GM18526 (cell line): Measurements from ENCODE around the gene ZDHHC8.

Source experiments
- POLR2A ChIP-seq: IDR thresholded peaks from 3 replicates; pipeline ENCODE4 v1.6.1; 2011; ENCODE audit not compliant: insufficient read length; ENCODE audit errors: extremely low read depth

The ZDHHC8 gene

DNA sequence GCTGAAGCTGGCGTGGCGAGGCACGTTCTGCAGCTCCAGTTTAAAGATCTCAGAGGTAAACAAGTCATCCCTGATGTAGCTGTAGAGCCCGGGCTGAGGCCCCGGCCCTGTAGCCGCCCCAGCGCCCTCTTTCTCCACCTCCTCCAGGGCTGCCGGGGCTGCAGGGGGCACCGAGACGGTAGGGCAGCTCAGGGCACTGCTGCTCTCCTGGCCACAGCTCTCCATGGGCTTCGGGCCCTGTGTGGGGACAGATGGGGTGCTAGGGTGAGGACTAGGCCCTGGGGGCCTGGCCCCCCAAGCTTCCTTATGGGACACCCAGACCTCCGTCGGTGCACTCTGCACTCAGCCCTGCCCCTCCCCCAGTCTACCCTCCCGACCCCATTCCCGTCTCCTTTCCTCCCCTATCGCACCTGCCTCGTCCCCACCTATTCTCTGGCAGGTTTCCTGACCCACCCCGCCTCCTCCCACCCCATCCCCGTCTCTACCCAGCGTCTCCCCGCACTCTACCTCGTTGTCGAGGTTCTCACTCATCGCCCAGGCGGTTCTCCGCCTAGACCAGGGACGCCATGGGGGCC, 15.1 kb upstream of the ZDHHC8 start:
- TF ChIP-seq POLR2A, result no peak

- TF ChIP-seq POLR2A, result peak; percentile 42
Measured at GRCh38 chr22:20116951-20117632, 14.5 kb upstream of the ZDHHC8 start, which contains the start of gene TRMT2A. TRMT2A (minus strand) TSS chr22:20117226; CDS start chr22:20116906, 320 bp downstream.

GRCh38 chr22:20117633-20118299, 13.8 kb upstream of the ZDHHC8 start:
- TF ChIP-seq POLR2A, result no peak

GRCh38 chr22:20118300-20119020, 13.1 kb upstream of the ZDHHC8 start:
- no peak for TF ChIP-seq POLR2A

- TF ChIP-seq POLR2A, result no peak
Measured at GRCh38 chr22:20121856-20122415, 9.7 kb upstream of the ZDHHC8 start.

DNA sequence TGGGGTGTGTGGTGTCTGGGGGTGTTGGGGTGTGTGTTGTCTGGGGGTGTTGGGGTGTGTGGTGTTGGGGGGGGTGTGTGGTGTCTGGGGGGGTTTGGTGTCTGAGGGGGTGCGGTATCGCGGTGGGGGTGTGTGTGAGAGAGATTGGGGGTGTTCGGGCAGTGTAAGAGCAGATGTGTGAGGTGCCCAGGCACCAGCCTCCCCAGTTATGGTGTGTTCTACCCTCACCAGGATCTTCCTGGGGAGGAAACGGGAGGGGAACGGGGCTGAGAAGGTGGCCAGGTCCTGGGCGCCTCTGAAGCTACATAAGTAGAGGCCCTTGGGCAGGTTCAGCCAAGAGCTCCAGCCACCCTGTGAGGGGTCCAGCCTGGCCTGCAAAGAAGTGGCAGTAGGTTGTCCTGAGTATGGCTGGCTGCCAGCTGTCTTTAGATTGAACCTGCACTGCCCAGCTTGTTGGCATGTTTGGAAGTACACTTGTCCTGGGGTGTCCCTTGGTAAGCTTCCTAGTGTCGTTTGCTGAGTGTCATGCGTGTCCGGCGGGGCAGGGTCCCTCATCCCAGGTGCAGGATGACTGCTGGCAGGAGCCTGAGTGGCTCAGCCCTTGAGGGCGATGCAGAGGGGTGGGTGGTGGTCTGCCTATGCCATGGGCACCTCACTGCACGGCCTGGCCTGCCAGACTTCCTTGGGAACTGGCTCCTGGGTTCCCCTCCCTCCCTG, 8.1 kb upstream of the ZDHHC8 start:
- no peak for TF ChIP-seq POLR2A

DNA sequence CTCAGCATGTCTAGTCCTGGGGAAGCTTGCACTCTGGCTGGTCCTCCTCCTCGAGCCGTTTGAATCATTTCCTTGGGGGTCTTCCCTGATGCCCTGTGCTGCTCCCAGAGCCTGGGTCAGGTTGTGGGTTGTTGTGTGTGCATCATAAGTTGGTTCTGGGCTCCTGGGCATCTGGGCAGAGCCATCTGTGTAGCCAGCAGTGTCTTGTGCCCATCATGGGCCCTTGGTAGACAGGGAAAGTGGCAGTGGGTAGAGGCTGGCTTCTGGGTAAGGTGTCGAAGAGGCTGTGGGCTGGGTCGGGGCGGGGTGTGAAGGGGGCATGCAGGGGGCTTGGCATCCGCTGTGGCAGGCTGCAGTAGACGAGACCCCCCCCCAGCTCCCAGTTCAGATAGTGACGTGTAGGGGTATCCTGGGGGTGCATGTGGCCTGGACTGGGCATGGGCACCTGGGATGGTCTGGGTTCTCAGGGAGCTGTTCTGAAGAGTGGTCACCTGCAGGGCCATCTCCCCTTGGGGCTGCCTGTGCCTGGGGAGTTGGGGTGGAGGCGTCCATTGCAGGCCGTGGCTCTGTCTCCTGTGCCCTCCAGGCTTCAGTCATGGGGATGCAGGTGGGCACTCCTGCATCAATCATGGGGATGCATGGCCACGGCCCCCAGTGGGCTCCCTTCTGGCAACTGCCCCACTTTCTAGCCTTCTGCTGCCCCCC, 7.4 kb upstream of the ZDHHC8 start:
- no peak for TF ChIP-seq POLR2A

DNA sequence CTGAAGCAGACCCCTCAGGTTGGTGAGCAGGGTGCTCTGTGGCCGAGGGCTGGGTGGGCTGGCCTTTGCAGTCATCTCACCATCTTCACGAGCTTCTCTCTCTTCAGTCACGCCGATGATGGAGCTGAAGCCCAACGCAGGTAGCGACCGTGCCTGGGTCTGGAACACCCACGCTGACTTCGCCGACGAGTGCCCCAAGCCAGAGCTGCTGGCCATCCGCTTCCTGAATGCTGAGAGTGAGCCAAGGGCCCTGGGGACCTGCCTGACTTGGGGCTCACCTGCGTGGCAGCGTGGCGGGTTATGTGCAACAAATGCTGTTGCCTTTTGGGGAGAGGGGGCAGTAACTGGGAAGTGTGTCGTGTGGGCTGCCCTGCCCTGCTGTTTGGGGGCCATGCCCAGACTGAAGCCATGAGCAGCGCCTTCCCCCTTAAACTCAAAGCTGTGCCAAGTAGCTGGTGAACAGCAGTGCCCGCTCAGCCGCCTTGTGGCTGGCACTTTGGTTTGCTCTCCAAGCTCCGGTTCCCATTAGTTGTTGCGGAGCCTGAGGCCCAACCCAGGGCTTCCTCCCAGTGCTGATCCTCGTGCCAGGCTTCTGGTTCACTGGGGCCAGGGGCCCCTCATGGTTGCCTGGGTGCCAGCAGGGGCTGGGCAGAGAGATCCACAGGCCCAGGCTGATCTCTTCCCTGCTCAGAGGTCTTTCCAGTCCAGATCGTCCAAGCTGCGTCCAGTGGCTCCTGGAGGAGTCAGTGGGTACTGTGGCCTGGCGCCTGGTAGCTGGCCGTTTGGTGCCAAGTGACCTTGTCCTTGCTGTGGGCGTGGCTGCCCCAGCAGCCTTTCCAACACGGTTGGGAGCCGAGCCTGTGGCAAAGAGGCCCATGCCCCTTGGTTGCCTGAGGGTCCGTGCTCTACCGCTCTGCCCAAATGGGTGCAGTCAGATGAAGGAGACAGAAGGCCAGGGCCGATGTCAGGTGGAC, 6.1 kb upstream of the ZDHHC8 start:
- TF ChIP-seq POLR2A, result no peak

DNA sequence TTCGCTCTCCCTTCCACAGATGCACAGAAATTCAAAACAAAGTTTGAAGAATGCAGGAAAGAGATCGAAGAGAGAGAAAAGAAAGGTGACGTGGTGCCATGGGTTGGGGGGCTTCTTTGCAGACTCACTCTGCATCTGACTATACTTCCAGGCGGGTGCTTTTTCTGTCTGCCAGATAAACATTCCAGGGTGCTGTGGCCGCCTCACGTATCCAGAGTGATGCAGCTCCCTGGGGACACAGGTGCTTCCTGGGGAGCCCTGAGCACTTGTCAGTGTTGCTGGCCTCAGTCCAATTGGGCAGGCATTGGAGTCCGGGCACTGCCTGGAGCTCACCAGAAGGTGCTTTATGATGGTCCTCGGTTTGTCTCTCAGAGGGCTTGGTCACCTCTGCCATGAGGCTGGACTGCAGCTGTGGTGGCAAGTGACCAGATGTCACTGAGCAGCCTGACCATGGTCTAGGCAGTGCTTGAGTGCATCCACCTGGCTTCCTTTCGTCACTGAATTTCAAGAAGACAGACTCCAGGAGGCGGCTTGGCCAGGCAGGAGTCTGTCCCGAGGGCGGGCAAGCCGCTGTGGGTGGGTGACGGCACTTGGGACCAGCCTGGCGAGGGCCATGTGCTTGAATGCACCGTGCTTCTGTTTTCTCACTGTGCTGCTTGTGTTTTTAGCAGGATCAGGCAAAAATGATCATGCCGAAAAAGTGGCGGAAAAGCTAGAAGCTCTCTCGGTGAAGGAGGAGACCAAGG, 5.1 kb upstream of the ZDHHC8 start:
- no peak for TF ChIP-seq POLR2A

DNA sequence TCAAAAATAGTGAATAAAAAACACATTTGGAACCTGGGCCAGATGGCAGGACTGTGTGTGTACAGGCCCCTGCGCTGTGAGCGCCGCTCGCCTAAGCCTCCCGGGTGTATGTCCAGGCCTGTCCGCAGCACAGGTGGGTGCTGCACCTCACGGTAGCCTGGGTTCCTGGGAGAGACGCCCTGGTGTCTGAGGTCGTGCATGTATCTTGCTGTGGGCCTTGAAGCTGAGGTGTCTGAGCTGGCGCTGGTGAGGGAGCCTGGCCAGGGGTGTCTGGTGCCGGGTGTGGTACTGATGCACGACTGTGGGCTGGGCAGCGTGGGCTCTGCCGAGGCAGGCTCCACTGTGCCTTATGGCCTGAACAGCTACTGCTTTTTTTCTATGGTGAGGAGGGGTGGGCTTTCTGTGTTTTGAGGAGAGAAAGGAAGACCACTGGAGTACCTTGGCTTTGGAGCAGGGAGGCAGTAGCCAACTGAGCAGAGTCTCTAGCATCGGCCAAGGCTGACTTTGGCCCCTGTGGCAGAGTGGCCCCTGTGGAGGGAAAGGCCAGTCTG, 4.2 kb upstream of the ZDHHC8 start:
- TF ChIP-seq POLR2A, result no peak

- no peak for TF ChIP-seq POLR2A
Measured at GRCh38 chr22:20127869-20128618, 3.6 kb upstream of the ZDHHC8 start.

DNA sequence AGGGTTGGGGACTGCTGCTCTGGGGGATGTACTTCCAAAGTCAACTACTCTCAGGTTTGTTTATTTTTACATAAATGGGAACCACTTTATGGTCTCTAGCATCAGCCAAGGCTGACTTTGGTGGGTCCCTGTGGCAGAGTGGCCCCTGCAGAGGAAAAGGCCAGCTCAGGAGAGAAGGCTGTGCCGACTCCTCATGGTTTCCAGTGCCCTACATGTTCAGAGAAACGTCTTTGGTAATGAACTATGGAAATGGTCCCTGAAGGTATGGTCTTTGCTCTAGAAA, 3.0 kb upstream of the ZDHHC8 start:
- TF ChIP-seq POLR2A, result no peak
